PC-3 (cell line): Measurements from ENCODE around the gene PAIP2. TPM values are rescaled to one million over a fixed set of nuclear protein-coding genes. Genes with fewer than 3 reads are reported as not detected.

Experiments used
- total RNA-seq: library from RNA; depleted of rRNA; stranded (reverse); fragments of >200 nt; gene quantifications from 2 replicates; pipeline ENCODE4 v1.2.3, GENCODE V29; 2014; rRNA removed

Gene PAIP2
- total RNA-seq, 1 experiment from 2014 or later, result 35.1 TPM

Other genes starting within 250 kb of the PAIP2 start
- gene SIL1, start 143.5 kb upstream of the PAIP2 start, total RNA-seq, result 7.9 and 17.2 TPM in 2 replicates
- 139 and 162 TPM in 2 replicates for gene MATR3, start 48.1 kb upstream of the PAIP2 start, total RNA-seq
- not detected in 2 replicates for gene SLC23A1, start 41.4 kb downstream of the PAIP2 start, total RNA-seq
- 0.22 and 1.0 TPM in 2 replicates for gene MZB1, start 48.1 kb downstream of the PAIP2 start, total RNA-seq
- gene PROB1, start 53.2 kb downstream of the PAIP2 start, total RNA-seq, result 1.9 and 2.2 TPM in 2 replicates
- 1.4 and 3.1 TPM in 2 replicates for gene SPATA24, start 62.2 kb downstream of the PAIP2 start, total RNA-seq
- 3.2 and 4.4 TPM in 2 replicates for gene DNAJC18, start 97.7 kb downstream of the PAIP2 start, total RNA-seq
- gene ECSCR, start 120.9 kb downstream of the PAIP2 start, total RNA-seq, result 0.36 TPM in 1 of 2 replicates, not detected in the other
- gene SMIM33, start 129.2 kb downstream of the PAIP2 start, total RNA-seq, result not detected in 2 replicates
- 6.5 and 12.6 TPM in 2 replicates for gene STING1, start 140.9 kb downstream of the PAIP2 start, total RNA-seq
- gene UBE2D2, start 219.5 kb downstream of the PAIP2 start, total RNA-seq, result 98.7 and 104 TPM in 2 replicates